ENCODE measurements around the gene POLR1A.
A peak's percentile ranks its signal among the peaks of the same experiment; 100 is the strongest.

POLR1A gene

GRCh38 chr2:86021396-86022378 is 84.0 kb downstream of the POLR1A start:
- no peak for DNase-seq (ENCODE audit: low spot score)

DNA sequence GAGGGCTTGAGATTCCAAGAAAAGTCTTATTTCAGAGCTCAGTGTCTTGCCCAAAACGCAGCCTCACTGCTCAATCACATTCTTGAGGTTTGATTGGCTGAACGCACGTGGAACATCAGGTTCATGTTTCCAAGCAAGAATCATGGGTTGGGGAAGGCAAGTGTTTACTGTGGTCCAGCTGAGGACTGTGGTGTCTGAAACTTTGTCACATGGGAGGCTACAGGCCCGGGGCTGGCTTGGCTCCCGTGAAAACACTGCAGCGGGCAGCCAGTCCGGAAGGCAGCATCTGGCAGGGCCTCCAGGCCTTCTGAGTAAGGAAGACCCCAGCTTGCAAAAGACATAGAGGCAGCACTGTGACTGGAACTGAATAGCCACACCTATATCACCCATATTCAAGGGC is 84.7 kb downstream of the POLR1A start:
- DNase-seq (ENCODE audit: low spot score): no peak

DNA sequence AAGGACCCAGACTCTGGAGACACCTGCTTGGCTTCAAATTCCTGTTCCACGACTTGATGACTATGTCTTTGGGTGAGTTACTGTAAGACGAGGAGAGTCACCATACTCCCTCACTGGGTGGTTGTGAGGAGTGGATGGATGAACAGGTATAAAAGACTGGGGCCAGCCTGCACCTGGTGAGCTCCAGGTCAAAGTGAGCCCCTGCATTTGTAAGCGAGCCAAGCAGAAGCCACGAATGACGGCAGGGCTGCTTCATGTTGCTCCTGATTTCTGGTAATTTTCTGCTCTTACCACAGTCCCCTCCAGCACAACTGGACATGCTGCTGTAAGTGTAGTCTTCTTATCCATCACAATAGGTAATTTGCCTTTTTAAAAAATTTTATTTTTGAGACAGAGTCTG is 86.6 kb downstream of the POLR1A start:
- DNase-seq (ENCODE audit: low spot score): no peak

- no peak for DNase-seq (ENCODE audit: low spot score)
These were observed 87.5 kb downstream of the POLR1A start for GRCh38 chr2:86017901-86018896.

GRCh38 chr2:86016581-86016980 is 89.1 kb downstream of the POLR1A start:
- DNase-seq (ENCODE audit: low spot score): no peak

DNA sequence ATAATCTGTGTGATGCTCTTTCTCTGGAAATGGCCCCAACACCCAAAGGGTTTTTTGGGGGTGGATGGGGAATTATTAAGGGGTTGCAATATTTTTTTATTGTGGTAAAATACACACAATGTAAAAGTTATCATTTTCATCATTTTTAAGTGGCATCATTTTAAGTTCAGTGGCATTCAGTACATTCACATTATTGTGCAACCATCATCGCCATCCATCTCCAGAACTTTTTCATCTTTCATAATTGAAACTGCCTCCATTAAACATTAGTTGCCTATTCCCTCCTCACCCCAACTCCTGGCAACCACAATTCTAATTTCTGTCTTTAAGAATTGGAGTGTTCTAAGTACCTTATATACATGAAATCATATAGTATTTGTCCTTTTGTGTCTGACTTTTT is 90.0 kb downstream of the POLR1A start:
- no peak for DNase-seq (ENCODE audit: low spot score)

- no peak for DNase-seq (ENCODE audit: low spot score)
These were observed 90.7 kb downstream of the POLR1A start for GRCh38 chr2:86015006-86015405.

GRCh38 chr2:86014493-86014892 is 91.2 kb downstream of the POLR1A start:
- DNase-seq (ENCODE audit: low spot score): no peak

- no peak for DNase-seq (ENCODE audit: low spot score)
These were observed 93.5 kb downstream of the POLR1A start for GRCh38 chr2:86012007-86012712.

DNA sequence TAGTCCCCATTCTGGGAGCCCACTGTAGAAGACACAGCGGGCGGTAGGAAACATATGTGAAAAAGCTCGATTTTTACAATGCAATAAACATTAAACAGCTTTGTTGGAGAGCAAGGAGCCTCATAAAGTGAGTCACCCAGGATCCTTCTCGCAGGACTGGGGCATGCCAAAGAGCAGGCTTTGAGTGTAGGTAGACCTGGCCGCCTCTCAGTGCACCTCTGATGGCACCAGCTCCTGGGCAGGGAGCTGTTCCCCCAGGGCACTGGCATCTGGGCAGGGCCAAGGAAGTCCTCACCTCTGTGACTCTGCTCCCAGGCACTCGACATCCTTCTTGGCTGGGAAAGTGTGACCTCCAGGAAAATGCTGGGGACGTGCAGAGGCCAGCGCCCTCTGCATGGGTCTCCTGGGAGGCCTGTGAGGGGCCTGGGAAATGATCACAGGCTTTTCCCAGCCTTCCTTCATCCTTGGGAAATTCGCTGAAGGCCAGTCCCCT is 94.2 kb downstream of the POLR1A start:
- no peak for DNase-seq (ENCODE audit: low spot score)

DNA sequence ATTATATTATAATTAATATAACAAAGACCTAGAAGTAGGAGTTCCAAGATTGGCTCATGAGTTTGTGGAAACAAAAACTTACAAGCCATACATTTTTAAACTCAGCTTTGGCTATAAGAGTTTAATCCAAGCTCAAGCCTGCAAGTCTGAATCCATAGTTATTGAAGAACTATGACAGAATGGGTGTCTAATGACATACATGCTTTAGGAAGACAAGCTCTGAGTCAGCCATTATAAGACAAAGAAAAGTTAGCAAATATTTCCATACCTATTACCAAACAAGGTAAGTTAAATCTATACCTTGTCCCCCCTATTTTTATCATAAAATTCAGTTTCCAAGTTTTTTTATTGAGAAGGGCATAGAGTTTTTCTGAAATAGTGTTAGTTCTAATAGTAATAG is 95.6 kb downstream of the POLR1A start:
- DNase-seq (ENCODE audit: low spot score): no peak

DNA sequence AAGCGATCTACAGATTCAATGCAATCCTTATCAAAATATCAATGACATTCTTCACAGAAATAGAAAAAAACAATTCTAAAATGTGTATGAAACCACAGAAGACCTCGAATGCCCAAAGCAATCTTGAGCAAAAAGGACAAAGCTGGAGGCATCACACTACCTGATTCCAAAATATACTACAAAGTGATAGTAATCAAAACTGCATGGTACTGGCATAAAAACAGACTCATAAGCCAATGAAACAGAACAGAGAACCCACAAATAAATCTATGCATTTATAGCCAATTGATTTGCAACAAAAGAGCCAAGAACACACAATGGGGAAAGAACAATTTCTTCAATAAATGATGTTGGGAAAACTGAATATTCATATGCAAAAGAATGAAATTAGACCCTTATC is 99.2 kb downstream of the POLR1A start:
- no peak for DNase-seq (ENCODE audit: low spot score)

DNA sequence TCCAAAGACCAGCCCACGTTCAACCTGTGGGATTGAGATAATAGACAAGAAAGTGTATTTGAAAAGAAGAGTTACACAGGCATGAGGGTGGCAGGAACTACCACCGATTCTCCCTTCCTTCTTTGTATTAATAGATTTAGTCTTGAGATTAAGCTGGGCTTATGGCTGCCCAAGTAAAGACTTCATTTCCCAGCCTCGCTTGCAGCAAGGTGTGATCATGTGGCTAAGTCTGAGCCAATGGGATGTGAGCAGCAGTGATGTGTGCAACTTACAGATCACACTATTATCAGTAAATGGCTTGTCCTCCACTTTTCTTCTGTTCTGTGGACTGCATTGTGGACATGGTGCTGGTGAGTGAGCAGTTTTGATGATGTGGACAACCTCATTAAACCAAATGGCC is 101.7 kb downstream of the POLR1A start:
- no peak for DNase-seq (ENCODE audit: low spot score)

DNA sequence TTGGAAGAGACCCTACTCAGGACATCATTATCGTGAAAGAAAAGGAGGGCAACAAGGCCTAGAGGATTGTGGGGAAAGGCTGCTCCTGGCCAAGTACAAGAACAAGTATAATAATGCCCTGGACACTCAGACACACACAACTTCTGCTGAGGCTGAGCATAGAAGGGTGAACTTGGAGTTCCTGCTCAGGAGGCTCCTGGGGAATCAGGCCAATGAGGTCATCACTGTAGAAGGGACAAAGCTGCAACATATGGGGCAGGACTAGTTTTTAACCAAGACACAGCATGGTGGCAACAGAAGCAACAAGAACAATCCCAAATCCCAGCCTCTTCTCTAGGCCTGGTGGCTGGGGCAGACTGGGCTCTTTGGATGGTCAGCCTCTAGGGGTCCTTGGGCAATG is 102.6 kb downstream of the POLR1A start:
- no peak for DNase-seq (ENCODE audit: low spot score)

DNA sequence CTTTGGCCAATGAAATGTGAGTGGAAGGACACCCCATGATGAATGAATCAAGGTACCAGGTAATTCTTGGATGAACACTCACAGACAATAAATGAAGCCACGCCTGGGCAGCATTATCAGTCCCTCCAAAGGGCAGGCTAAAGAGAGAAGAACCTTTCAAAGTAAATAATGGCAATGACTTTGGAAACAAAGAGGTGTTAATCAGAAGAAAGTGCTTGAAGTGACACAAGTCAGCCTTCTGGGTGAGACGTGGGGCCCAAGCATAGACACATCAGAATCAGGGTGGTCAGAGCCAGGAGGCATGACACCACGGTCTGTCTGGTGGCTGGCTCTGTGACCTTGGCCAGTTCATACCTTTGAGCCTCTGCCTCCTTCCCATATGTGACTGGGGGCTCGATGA is 103.3 kb downstream of the POLR1A start:
- DNase-seq (ENCODE audit: low spot score): no peak

GRCh38 chr2:86001326-86001725 is 104.4 kb downstream of the POLR1A start:
- DNase-seq (ENCODE audit: low spot score): no peak

GRCh38 chr2:86000938-86001312 is 104.8 kb downstream of the POLR1A start:
- DNase-seq (ENCODE audit: low spot score): no peak

- no peak for DNase-seq (ENCODE audit: low spot score)
These were observed 105.4 kb downstream of the POLR1A start for GRCh38 chr2:86000131-86000937.

- peak; percentile 52 for DNase-seq (ENCODE audit: low spot score)
These were observed 106.4 kb downstream of the POLR1A start for GRCh38 chr2:85999061-85999831.
